Breast epithelium (tissue), 3 donors: ENCODE data around the gene STRN3.

ENCODE experiments used
- POLR2A ChIP-seq: fragments of 450-650 bp; IDR thresholded peaks from one replicate; pipeline ENCODE4 v1.6.1; 2016; ENCODE audit warnings: antibody characterized with exemption, mild to moderate bottlenecking, moderate library complexity
- POLR2AphosphoS5 ChIP-seq, 3 donors: sonication (generic); formaldehyde crosslinking; IDR thresholded peaks; one replicate each; pipeline ENCODE4 v1.6.1; 2017; ENCODE audit warnings: antibody characterized with exemption in 3 of 3
- TF ChIP-seq, protein P1 (sequence below), 3 donors: fragments of 450-650 bp; IDR thresholded peaks; one replicate each; pipeline ENCODE4 v1.5.1; 2016 to 2017; ENCODE audit warnings: antibody characterized with exemption in 3 of 3, mild to moderate bottlenecking in 3 of 3, moderate library complexity in 3 of 3

DNA sequence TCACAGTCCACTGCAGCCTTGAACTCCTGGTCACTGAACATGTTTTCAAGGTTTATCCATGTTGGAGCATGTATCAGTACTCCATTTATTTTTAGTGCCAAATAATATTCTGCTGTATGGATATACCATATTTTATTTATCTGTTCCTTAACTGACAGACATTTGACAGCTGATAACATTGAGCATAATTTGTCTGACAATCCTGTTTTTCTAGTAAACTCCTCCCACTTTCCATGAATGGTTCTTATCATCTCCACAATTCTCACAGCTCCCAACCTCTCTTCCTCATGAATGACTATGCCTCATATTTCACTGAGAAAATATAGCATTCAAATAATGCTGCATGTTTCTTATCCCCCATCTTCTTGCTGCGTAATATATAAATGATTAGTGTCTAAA, 118.5 kb downstream of the STRN3 start:
- TF ChIP-seq, protein P1, sequence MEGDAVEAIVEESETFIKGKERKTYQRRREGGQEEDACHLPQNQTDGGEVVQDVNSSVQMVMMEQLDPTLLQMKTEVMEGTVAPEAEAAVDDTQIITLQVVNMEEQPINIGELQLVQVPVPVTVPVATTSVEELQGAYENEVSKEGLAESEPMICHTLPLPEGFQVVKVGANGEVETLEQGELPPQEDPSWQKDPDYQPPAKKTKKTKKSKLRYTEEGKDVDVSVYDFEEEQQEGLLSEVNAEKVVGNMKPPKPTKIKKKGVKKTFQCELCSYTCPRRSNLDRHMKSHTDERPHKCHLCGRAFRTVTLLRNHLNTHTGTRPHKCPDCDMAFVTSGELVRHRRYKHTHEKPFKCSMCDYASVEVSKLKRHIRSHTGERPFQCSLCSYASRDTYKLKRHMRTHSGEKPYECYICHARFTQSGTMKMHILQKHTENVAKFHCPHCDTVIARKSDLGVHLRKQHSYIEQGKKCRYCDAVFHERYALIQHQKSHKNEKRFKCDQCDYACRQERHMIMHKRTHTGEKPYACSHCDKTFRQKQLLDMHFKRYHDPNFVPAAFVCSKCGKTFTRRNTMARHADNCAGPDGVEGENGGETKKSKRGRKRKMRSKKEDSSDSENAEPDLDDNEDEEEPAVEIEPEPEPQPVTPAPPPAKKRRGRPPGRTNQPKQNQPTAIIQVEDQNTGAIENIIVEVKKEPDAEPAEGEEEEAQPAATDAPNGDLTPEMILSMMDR (IDR thresholded peaks at IDR 0.05): no peak
- TF ChIP-seq POLR2A (no peak), POLR2AphosphoS5 (IDR thresholded peaks at IDR 0.05) (no peak)
